NT2/D1 (cell line): ENCODE data around the gene LAMC2.

Source experiments
- DNase-seq: peaks from one replicate; pipeline ENCODE4 v3.0.0-alpha.2; 2011; ENCODE audit warnings: low read depth, low spot score
- H3K27me3 ChIP-seq: 2 replicates; pipeline ENCODE4 v1.6.0; 2011; ENCODE audit warnings: mild to moderate bottlenecking; ENCODE audit not compliant: insufficient read length, insufficient read depth
- H3K36me3 ChIP-seq: 2 replicates; pipeline ENCODE4 v1.6.1; 2011; ENCODE audit warnings: mild to moderate bottlenecking, low read length, mixed read lengths; ENCODE audit not compliant: insufficient read depth, insufficient read length
- H3K4me1 ChIP-seq: 2 replicates; pipeline ENCODE4 v1.5.1; 2011; ENCODE audit not compliant: insufficient read depth, insufficient read length
- H3K4me3 ChIP-seq: 2 replicates; pipeline ENCODE4 v1.5.1; 2011; ENCODE audit warnings: low read depth; ENCODE audit not compliant: insufficient read length
- H3K9ac ChIP-seq: 2 replicates; pipeline ENCODE4 v1.6.0; 2011; ENCODE audit warnings: low read depth; ENCODE audit not compliant: insufficient read length
- H3K9me3 ChIP-seq: 2 replicates; pipeline ENCODE4 v1.5.1; 2011; ENCODE audit warnings: mild to moderate bottlenecking, low read length; ENCODE audit not compliant: insufficient read depth
- SUZ12 ChIP-seq: IDR thresholded peaks from 2 replicates; pipeline ENCODE4 v1.6.1; 2011; ENCODE audit not compliant: insufficient read length, insufficient read depth; ENCODE audit errors: extremely low read depth
- YY1 ChIP-seq: IDR thresholded peaks from 2 replicates; pipeline ENCODE4 v1.6.1; 2011; ENCODE audit not compliant: insufficient read length, insufficient read depth
- ZNF274 ChIP-seq: IDR thresholded peaks from 2 replicates; pipeline ENCODE4 v1.6.1; 2011; ENCODE audit warnings: mild to moderate bottlenecking, low read depth, low read length

LAMC2 gene

GRCh38 chr1:183277821-183278738 lies 92.0 kb downstream of the LAMC2 start:
- Histone ChIP-seq H3K9me3 (no peaks in the 10 kb centered on the region), H3K9ac (no peak overlapping the region), H3K4me3 (no peak overlapping the region), H3K4me1 (peaks cover 30% of the 10 kb centered on the region), H3K27me3 (no peaks in the 10 kb centered on the region), H3K36me3 (no peaks in the 10 kb centered on the region)
- TF ChIP-seq SUZ12 (no peak), YY1 (no peak), ZNF274 (no peak)
- no peak for DNase-seq

GRCh38 chr1:183278739-183279591 lies 92.9 kb downstream of the LAMC2 start:
- DNase-seq, result peak; percentile 60
- no peaks in the 10 kb centered on the region for H3K27me3 ChIP-seq

GRCh38 chr1:183279835-183280234 lies 93.8 kb downstream of the LAMC2 start:
- Histone ChIP-seq H3K4me3 (no peak overlapping the region), H3K9ac (no peak overlapping the region), H3K4me1 (peaks cover 30% of the 10 kb centered on the region), H3K9me3 (no peaks in the 10 kb centered on the region), H3K27me3 (no peaks in the 10 kb centered on the region), H3K36me3 (no peaks in the 10 kb centered on the region)
- no peak for DNase-seq
- TF ChIP-seq SUZ12 (no peak), ZNF274 (no peak), YY1 (no peak)

More at GRCh38 chr1:183278739-183279591, 92.9 kb downstream of the LAMC2 start:
- Histone ChIP-seq H3K9me3 (no peaks in the 10 kb centered on the region), H3K4me3 (no peak overlapping the region), H3K9ac (peak overlapping the region; percentile 50), H3K4me1 (peaks cover 30% of the 10 kb centered on the region), H3K36me3 (no peaks in the 10 kb centered on the region)
- TF ChIP-seq ZNF274, result no peak

- Histone ChIP-seq H3K27me3 (no peaks in the 10 kb centered on the region), H3K9ac (no peak overlapping the region), H3K4me3 (no peak overlapping the region), H3K36me3 (no peaks in the 10 kb centered on the region), H3K4me1 (peaks cover 26% of the 10 kb centered on the region), H3K9me3 (no peaks in the 10 kb centered on the region)
- TF ChIP-seq YY1 (no peak), SUZ12 (no peak), ZNF274 (no peak)
- no peak for DNase-seq
These were observed 95.0 kb downstream of the LAMC2 start for GRCh38 chr1:183281039-183281438.

GRCh38 chr1:183281553-183282091 lies 95.6 kb downstream of the LAMC2 start:
- peak; percentile 97 for DNase-seq
- H3K4me3 ChIP-seq, result no peak overlapping the region
- H3K9ac ChIP-seq, result peak overlapping the region; percentile 14
- H3K4me1 ChIP-seq, result peaks cover 26% of the 10 kb centered on the region
- no peak for TF ChIP-seq ZNF274
- H3K9me3 ChIP-seq, result no peaks in the 10 kb centered on the region
- no peaks in the 10 kb centered on the region for H3K27me3 ChIP-seq
- H3K36me3 ChIP-seq, result no peaks in the 10 kb centered on the region

- no peak for TF ChIP-seq ZNF274
- TF ChIP-seq YY1, result no peak
- TF ChIP-seq SUZ12, result no peak
- peaks cover 26% of the 10 kb centered on the region for H3K4me1 ChIP-seq
- H3K9ac ChIP-seq, result peak overlapping the region; percentile 14
- no peaks in the 10 kb centered on the region for H3K9me3 ChIP-seq
- H3K36me3 ChIP-seq, result no peaks in the 10 kb centered on the region
- H3K4me3 ChIP-seq, result no peak overlapping the region
- DNase-seq, result no peak
- H3K27me3 ChIP-seq, result no peaks in the 10 kb centered on the region
These were observed 96.2 kb downstream of the LAMC2 start for GRCh38 chr1:183282101-183282855.

GRCh38 chr1:183283286-183283685 lies 97.2 kb downstream of the LAMC2 start:
- H3K4me1 ChIP-seq, result peaks cover 25% of the 10 kb centered on the region
- no peak for DNase-seq
- H3K36me3 ChIP-seq, result no peaks in the 10 kb centered on the region
- H3K9ac ChIP-seq, result no peak overlapping the region
- H3K9me3 ChIP-seq, result peaks cover 3% of the 10 kb centered on the region; the same call in 1 of the 2 replicates
- no peak overlapping the region for H3K4me3 ChIP-seq
- no peak for TF ChIP-seq ZNF274
- TF ChIP-seq SUZ12, result no peak
- no peak for TF ChIP-seq YY1
- no peaks in the 10 kb centered on the region for H3K27me3 ChIP-seq
